Measurements from ENCODE around the gene RALGDS. TPM values are rescaled to one million over a fixed set of nuclear protein-coding genes. Genes with fewer than 3 reads are reported as not detected.

Gene RALGDS
- total RNA-seq, 1 experiment from 2014 or later, result 25.8 TPM

DNA sequence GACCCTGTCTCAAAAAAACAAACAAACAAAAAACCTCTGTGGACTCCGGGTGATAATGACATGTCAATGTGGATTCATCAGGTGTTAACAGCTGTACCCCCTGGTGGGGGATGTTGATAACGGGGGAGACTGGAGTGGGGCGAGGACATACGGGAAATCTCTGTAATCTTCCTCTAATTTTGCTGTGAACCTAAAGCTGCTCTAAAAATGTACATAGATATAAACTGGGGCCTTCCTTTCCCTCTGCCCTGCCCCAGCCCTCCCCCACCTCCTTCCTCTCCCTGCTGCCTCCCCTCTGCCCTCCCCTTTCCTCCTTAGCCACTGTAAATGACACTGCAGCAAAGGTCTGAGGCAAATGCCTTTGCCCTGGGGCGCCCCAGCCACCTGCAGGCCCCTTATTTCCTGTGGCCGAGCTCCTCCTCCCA is 60.6 kb downstream of the RALGDS start:
- intact Hi-C loops (cut with micrococcal nuclease; ENCODE audit: unreplicated experiment), result no loop called here
- no peak for ATAC-seq
- no peaks in the 10 kb centered on the region for H3K36me3 ChIP-seq (ENCODE audit: control insufficient read depth, insufficient read depth, low read length)
- in situ Hi-C loops (cut with HindIII; ENCODE audit: low pct_unique_long_range_greater_than_20kb, low sequenced_read_pairs), result no loop called here
- H3K27me3 ChIP-seq (ENCODE audit: control insufficient read depth, insufficient read depth, low read length), result no peaks in the 10 kb centered on the region
- no peaks in the 10 kb centered on the region for H3K9me3 ChIP-seq (ENCODE audit: control insufficient read depth, insufficient read depth, low read depth, low read length)
- H3K4me3 ChIP-seq (ENCODE audit: low read depth in 2 of 2, low read length in 2 of 2), result no peak overlapping the region
- no peaks in the 10 kb centered on the region for H3K4me1 ChIP-seq (ENCODE audit: control insufficient read depth, insufficient read depth, low read length)
- TF ChIP-seq TCF7L2 (IDR thresholded peaks at IDR 0.05; ENCODE audit: low read depth, low read length) (no peak), SIN3A (IDR thresholded peaks at IDR 0.05; ENCODE audit: borderline replicate concordance, insufficient read depth, low read depth, low read length) (no peak), POLR2AphosphoS5 (IDR thresholded peaks at IDR 0.05; ENCODE audit: low read depth, low read length) (no peak)
- TF ChIP-seq, protein P1, sequence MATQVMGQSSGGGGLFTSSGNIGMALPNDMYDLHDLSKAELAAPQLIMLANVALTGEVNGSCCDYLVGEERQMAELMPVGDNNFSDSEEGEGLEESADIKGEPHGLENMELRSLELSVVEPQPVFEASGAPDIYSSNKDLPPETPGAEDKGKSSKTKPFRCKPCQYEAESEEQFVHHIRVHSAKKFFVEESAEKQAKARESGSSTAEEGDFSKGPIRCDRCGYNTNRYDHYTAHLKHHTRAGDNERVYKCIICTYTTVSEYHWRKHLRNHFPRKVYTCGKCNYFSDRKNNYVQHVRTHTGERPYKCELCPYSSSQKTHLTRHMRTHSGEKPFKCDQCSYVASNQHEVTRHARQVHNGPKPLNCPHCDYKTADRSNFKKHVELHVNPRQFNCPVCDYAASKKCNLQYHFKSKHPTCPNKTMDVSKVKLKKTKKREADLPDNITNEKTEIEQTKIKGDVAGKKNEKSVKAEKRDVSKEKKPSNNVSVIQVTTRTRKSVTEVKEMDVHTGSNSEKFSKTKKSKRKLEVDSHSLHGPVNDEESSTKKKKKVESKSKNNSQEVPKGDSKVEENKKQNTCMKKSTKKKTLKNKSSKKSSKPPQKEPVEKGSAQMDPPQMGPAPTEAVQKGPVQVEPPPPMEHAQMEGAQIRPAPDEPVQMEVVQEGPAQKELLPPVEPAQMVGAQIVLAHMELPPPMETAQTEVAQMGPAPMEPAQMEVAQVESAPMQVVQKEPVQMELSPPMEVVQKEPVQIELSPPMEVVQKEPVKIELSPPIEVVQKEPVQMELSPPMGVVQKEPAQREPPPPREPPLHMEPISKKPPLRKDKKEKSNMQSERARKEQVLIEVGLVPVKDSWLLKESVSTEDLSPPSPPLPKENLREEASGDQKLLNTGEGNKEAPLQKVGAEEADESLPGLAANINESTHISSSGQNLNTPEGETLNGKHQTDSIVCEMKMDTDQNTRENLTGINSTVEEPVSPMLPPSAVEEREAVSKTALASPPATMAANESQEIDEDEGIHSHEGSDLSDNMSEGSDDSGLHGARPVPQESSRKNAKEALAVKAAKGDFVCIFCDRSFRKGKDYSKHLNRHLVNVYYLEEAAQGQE (IDR thresholded peaks at IDR 0.05; ENCODE audit: insufficient read depth in 1 of 2, low read depth in 2 of 2, low read length in 1 of 2), result no peak
- TF ChIP-seq, protein P2, sequence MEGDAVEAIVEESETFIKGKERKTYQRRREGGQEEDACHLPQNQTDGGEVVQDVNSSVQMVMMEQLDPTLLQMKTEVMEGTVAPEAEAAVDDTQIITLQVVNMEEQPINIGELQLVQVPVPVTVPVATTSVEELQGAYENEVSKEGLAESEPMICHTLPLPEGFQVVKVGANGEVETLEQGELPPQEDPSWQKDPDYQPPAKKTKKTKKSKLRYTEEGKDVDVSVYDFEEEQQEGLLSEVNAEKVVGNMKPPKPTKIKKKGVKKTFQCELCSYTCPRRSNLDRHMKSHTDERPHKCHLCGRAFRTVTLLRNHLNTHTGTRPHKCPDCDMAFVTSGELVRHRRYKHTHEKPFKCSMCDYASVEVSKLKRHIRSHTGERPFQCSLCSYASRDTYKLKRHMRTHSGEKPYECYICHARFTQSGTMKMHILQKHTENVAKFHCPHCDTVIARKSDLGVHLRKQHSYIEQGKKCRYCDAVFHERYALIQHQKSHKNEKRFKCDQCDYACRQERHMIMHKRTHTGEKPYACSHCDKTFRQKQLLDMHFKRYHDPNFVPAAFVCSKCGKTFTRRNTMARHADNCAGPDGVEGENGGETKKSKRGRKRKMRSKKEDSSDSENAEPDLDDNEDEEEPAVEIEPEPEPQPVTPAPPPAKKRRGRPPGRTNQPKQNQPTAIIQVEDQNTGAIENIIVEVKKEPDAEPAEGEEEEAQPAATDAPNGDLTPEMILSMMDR (IDR thresholded peaks at IDR 0.05), result no peak
- CTCF ChIA-PET, result no interaction called here
- POLR2A ChIA-PET, result interaction anchor here (0.7 kb wide), 1 partner anchor 180 kb away, joined by 9 read pairs; no protein-coding TSS in a partner anchor
- DNase-seq (ENCODE audit: low read depth, low spot score), result no peak
- no peak overlapping the region for H3K27ac ChIP-seq (ENCODE audit: low read length)
- no TSS peak for BruUV-seq (replicated peaks)

DNA sequence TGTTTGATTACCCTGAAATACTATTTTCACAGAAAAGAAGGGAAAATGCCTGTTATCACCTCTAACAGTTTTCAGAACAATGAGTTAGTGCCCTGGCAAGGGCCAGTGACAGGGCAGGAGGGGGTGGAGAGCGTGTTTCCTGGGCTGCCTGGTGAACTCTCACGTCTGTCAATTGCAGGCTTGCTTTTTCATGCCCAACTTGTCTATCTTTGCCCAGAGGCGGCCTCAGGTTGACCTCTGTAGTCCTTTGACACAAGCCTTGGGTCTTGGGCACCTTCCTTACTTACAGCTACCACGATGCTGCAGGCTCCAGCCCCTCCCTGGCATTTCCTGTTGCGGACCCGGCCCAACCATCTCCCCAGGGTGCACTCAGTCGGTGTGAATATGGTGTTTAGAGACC is 61.4 kb downstream of the RALGDS start:
- in situ Hi-C loops (cut with HindIII; ENCODE audit: low pct_unique_long_range_greater_than_20kb, low sequenced_read_pairs), result no loop called here
- TSS peak; percentile 74 for BruUV-seq (replicated peaks)
- no peak for DNase-seq (ENCODE audit: low read depth, low spot score)
- Histone ChIP-seq H3K36me3 (ENCODE audit: control insufficient read depth, insufficient read depth, low read length) (no peaks in the 10 kb centered on the region), H3K27me3 (ENCODE audit: control insufficient read depth, insufficient read depth, low read length) (no peaks in the 10 kb centered on the region), H3K27ac (ENCODE audit: low read length) (no peak overlapping the region), H3K4me1 (ENCODE audit: control insufficient read depth, insufficient read depth, low read length) (no peaks in the 10 kb centered on the region), H3K9me3 (ENCODE audit: control insufficient read depth, insufficient read depth, low read depth, low read length) (no peaks in the 10 kb centered on the region), H3K4me3 (ENCODE audit: low read depth in 2 of 2, low read length in 2 of 2) (no peak overlapping the region)
- TF ChIP-seq SIN3A (IDR thresholded peaks at IDR 0.05; ENCODE audit: borderline replicate concordance, insufficient read depth, low read depth, low read length), result no peak
- TF ChIP-seq POLR2AphosphoS5 (IDR thresholded peaks at IDR 0.05; ENCODE audit: low read depth, low read length), result no peak
- TF ChIP-seq TCF7L2 (IDR thresholded peaks at IDR 0.05; ENCODE audit: low read depth, low read length), result no peak
- TF ChIP-seq, protein P1 (IDR thresholded peaks at IDR 0.05; ENCODE audit: insufficient read depth in 1 of 2, low read depth in 2 of 2, low read length in 1 of 2), result no peak
- TF ChIP-seq, protein P2 (IDR thresholded peaks at IDR 0.05), result no peak
- ChIA-PET POLR2A (interaction anchor here (0.7 kb wide), 1 partner anchor 180 kb away, joined by 9 read pairs; no protein-coding TSS in a partner anchor), CTCF (no interaction called here)
- intact Hi-C loops (cut with micrococcal nuclease; ENCODE audit: unreplicated experiment), result no loop called here
- no peak for ATAC-seq
